Measurements from ENCODE around the gene CAVIN1. TPM values are rescaled to one million over a fixed set of nuclear protein-coding genes. Genes with fewer than 3 reads are reported as not detected.
"Not testable (repeated sequence)": the region's sequence is repeated elsewhere in the genome, so short reads cannot be mapped to it uniquely, and the experiment has no call there.

CAVIN1 gene
- total RNA-seq, 4 donors from 2014 or later, result 615 to 1,266 (median 897) TPM

- Histone ChIP-seq H3K27ac (peak overlapping the region in 3 of 4 donors; percentile 46 to 68 (median 48)), H3K9me3 (no peaks in the 10 kb centered on the region), H3K27me3 (no peaks in the 10 kb centered on the region), H3K36me3 (peaks cover 0 to 34% of the 10 kb centered on the region in 2 donors), H3K4me1 (peaks cover 3 to 73% (median 16%) of the 10 kb centered on the region in 3 donors), H3K4me3 (no peak overlapping the region)
- 51 to 70% methylated on average over 2 to 4 of the region's 6 CpGs for WGBS, 2 donors (ENCODE audit: low coverage in 1 of 2)
- no peak for ATAC-seq
- TF ChIP-seq EP300 (IDR thresholded peaks at IDR 0.05), result no peak
- TF ChIP-seq POLR2A (IDR thresholded peaks at IDR 0.05), result no peak
Measured at GRCh38 chr17:42399948-42400843, 22.9 kb downstream of the CAVIN1 start.

DNA sequence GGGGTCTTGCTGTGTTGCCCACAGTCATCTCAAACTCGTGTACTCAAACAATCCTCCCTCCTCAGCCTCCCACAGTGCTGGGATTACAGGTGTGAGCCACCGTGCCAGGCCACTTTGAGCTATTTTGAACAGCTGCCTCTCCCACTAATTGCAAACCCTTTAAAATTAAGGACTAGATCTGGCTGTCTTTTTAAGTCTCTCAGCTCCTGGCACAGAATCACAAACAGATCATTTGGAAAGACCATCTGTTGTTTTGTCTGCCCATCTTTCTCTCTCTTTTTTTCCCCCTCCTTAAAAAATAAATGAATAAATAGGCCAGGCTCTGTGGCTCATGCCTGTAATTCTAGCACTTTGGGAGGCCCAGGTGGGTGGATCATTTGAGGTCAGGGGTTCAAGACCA is 23.9 kb downstream of the CAVIN1 start:
- Histone ChIP-seq H3K27ac (peak overlapping the region in 3 of 4 donors; percentile 48 to 68 (median 63)), H3K4me1 (peaks cover 3 to 62% (median 11%) of the 10 kb centered on the region in 3 donors), H3K36me3 (peaks cover 0 to 23% of the 10 kb centered on the region in 2 donors), H3K4me3 (no peak overlapping the region), H3K9me3 (no peaks in the 10 kb centered on the region), H3K27me3 (no peaks in the 10 kb centered on the region)
- ATAC-seq, result no peak
- TF ChIP-seq, protein P1, sequence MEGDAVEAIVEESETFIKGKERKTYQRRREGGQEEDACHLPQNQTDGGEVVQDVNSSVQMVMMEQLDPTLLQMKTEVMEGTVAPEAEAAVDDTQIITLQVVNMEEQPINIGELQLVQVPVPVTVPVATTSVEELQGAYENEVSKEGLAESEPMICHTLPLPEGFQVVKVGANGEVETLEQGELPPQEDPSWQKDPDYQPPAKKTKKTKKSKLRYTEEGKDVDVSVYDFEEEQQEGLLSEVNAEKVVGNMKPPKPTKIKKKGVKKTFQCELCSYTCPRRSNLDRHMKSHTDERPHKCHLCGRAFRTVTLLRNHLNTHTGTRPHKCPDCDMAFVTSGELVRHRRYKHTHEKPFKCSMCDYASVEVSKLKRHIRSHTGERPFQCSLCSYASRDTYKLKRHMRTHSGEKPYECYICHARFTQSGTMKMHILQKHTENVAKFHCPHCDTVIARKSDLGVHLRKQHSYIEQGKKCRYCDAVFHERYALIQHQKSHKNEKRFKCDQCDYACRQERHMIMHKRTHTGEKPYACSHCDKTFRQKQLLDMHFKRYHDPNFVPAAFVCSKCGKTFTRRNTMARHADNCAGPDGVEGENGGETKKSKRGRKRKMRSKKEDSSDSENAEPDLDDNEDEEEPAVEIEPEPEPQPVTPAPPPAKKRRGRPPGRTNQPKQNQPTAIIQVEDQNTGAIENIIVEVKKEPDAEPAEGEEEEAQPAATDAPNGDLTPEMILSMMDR (IDR thresholded peaks at IDR 0.05), result no peak
- no peak for TF ChIP-seq EP300 (IDR thresholded peaks at IDR 0.05)
- no peak for TF ChIP-seq POLR2A (IDR thresholded peaks at IDR 0.05)
- TF ChIP-seq POLR2AphosphoS5 (IDR thresholded peaks at IDR 0.05), result no peak
- 33 to 60% methylated on average over 1 to 2 of the region's 2 CpGs for WGBS, 2 donors (ENCODE audit: low coverage in 1 of 2)

GRCh38 chr17:42395601-42396000 is 27.5 kb downstream of the CAVIN1 start:
- not testable (repeated sequence) for H3K27ac ChIP-seq, H3K9me3 ChIP-seq, ATAC-seq, H3K4me3 ChIP-seq, H3K36me3 ChIP-seq, H3K27me3 ChIP-seq
- 96 to 99% methylated on average over 3 to 8 of the region's 8 CpGs for WGBS, 2 donors (ENCODE audit: low coverage in 1 of 2)
- H3K4me1 ChIP-seq, result peaks cover 0 to 28% (median 0%) of the 10 kb centered on the region in 3 donors

DNA sequence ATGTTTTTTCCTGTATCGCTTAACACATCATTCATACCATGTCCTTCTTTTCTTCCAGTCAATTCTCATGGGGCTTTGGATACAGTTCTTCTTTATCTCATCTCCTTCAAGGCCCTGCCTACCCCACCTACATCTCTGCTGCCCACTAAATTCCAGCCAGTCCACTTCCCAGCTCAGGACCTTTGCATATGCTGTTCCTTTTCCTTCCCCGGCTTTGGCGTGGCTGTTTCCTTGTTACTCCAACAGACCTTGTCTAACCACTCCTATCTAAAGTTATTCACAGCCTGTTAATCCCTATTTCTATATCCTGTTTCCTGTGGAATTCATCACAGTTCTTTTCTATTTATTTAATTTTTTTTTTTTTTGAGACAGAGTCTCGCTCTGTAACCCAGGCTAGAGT is 28.2 kb downstream of the CAVIN1 start:
- WGBS, 2 donors (ENCODE audit: low coverage in 1 of 2), result 93 to 100% methylated on average over 1 to 3 of the region's 4 CpGs
- no peaks in the 10 kb centered on the region for H3K27me3 ChIP-seq
- no peak for ATAC-seq
- TF ChIP-seq, protein P1 (IDR thresholded peaks at IDR 0.05), result no peak
- no peak for TF ChIP-seq EP300 (IDR thresholded peaks at IDR 0.05)
- no peak for TF ChIP-seq POLR2A (IDR thresholded peaks at IDR 0.05)
- H3K36me3 ChIP-seq, result no peaks in the 10 kb centered on the region
- no peak overlapping the region for H3K27ac ChIP-seq
- H3K4me3 ChIP-seq, result no peak overlapping the region
- H3K9me3 ChIP-seq, result no peaks in the 10 kb centered on the region
- H3K4me1 ChIP-seq, result peaks cover 0 to 22% (median 0%) of the 10 kb centered on the region in 3 donors

- Histone ChIP-seq H3K36me3 (no peaks in the 10 kb centered on the region), H3K9me3 (no peaks in the 10 kb centered on the region), H3K27me3 (no peaks in the 10 kb centered on the region), H3K27ac (no peak overlapping the region), H3K4me3 (no peak overlapping the region), H3K4me1 (peaks cover 0 to 12% (median 4%) of the 10 kb centered on the region in 3 donors)
- ATAC-seq, result no peak
- TF ChIP-seq POLR2AphosphoS5 (IDR thresholded peaks at IDR 0.05) (no peak), POLR2A (IDR thresholded peaks at IDR 0.05) (no peak), EP300 (IDR thresholded peaks at IDR 0.05) (no peak)
- TF ChIP-seq, protein P1 (IDR thresholded peaks at IDR 0.05), result no peak
- WGBS, 2 donors (ENCODE audit: low coverage in 1 of 2), result 72 to 80% methylated on average over 4 of the region's 4 CpGs
Measured at GRCh38 chr17:42392692-42393415, 30.2 kb downstream of the CAVIN1 start.

DNA sequence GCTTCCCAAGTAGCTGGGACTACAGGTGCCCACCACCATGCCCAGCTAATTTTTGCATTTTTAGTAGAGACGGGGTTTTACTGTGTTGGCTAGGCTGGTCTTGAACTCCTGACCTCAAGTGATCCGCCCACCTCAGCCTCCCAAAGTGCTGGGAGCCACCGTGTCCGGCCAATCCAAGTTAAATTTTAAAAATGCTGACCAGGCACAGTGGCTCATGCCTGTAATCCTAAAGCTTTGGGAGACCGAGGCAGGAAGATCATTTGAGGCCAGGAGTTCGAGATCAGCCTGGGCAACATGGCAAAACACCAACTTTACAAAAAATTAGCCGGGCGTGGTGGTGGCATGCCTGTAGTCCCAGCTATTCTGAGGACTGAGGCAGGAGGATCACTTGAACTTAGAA is 31.6 kb downstream of the CAVIN1 start:
- H3K27me3 ChIP-seq, ATAC-seq, H3K4me3 ChIP-seq, H3K27ac ChIP-seq, H3K36me3 ChIP-seq, H3K9me3 ChIP-seq: not testable (repeated sequence)
- peaks cover 0 to 21% (median 6%) of the 10 kb centered on the region in 3 donors for H3K4me1 ChIP-seq
- WGBS, 2 donors (ENCODE audit: low coverage in 1 of 2), result 71 to 90% methylated on average over 2 of the region's 8 CpGs
